GM21360 (cell line): Measurements from ENCODE around the gene PRKCD.
A peak's percentile ranks its signal among the peaks of the same experiment; 100 is the strongest.

Source experiments
- ATAC-seq: cut with Tn5 transposase; IDR thresholded peaks from one replicate; pipeline ENCODE4 v1.9.1; 2021; ENCODE audit warnings: mild to moderate bottlenecking, moderate library complexity; ENCODE audit not compliant: unreplicated experiment

The PRKCD gene

GRCh38 chr3:53160660-53161449, at the start of gene PRKCD:
Gene PRKCD (plus strand): TSS chr3:53161209. CDS start chr3:53178423, 17,214 bp downstream.
- ATAC-seq, result peak; percentile 46

DNA sequence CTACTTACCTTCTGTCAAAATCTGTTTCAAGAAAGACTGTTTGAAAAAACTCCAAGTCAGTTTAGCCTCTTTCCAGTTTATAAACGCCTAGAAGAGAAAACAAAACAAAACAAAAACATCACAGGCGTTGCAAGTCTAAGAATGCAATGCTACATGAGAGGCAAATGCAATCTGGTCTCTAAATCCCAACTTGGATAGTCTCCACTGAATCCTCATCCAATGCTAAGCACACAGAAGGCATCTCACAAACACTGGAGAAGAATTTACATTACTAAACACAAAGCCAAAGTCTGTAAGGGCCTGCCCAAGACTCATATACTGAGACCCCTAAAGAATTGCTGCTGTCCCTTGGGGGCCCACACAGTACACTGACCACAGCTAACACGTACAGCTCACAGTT, 49.2 kb upstream of the PRKCD start:
- ATAC-seq, result no peak

- no peak for ATAC-seq
Measured at GRCh38 chr3:53113293-53114010, 47.6 kb upstream of the PRKCD start.

DNA sequence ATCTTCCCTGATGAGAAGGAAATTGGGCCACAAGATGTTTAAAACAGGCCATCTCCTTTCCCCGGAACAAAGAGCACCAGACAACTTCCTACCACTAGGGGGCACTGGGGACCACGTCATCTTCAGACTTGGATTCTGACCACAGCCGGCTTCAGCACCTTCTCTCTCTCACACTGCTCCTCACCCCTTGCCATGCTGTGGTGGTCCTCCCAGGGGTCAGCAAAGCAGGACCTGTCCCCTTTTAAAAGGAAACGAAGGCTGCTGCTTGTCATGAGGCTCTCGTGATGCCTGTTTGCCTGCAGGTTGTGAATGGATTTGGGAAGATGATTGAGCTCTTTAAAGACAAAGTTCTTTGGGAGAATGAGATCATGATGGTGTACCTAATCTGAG, 47.0 kb upstream of the PRKCD start:
- no peak for ATAC-seq

DNA sequence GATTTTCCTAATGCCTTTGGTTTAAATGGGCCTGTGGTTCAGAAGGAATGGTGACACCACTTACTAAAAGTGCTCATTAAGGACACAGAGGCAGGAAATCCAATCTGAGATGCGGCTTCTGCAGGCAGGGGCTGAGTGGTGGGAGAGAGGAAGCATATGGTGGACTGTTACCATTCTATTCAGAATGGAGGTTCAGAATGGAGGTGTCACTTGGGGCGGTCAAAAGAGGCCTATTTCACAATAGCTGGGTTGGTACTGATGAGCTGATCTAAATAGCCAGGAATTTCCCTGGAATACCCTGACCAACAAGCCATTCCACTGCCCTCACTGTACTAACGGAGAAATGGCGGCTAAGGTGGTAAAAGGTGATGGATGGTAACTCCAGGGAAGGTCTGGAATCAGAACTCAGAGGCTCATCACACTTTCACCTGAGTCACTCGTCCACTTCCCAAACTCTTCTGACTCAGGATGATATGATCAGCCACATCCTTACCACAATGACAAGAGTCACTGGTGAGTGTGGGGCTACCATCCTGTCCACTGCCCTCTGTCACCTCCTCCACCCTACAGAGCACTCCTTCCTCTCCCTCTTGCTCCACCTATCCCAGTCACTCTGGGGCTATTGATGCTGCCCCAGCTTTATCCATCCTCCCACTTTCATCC, 46.5 kb upstream of the PRKCD start:
- no peak for ATAC-seq

DNA sequence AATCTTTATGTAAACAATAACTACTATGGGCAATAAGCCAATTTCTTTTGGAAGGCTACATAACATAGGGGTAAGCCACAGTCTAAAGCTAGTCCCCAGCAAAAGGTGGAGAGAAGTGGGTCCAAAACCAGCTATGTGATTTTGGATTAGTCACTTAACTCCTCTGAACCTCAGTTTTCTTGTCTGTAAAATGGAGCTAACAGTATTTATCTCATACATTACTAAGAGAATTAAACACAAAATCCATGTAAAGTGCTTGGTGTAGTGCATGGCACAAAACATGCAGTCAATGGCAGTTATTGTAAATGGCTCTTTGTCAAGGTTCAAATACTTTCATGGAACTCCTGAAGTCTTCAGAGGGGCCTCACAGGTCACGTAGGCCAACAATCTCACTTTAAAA, 44.1 kb upstream of the PRKCD start:
- no peak for ATAC-seq

DNA sequence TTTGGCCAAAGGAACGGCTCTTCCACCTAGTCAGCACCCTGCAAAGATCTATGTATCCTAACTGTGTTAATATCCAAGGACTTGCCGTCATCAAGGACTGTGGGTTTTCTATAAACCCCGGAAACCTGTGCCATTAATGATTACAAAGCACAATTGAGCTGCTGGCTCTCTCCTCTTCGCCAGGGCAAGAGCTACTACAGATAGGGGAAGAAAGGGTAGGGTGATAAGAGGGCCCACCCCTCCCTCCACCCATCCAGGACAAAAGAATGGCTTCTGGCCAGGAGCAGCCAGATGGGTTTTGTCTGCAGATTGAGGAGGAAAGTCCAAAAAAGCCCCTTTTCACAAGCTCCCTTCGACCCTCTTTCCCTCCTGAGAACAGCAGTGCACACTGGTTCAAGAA, 40.7 kb upstream of the PRKCD start:
- no peak for ATAC-seq

GRCh38 chr3:53122255-53122932, 38.6 kb upstream of the PRKCD start:
- ATAC-seq, result no peak

DNA sequence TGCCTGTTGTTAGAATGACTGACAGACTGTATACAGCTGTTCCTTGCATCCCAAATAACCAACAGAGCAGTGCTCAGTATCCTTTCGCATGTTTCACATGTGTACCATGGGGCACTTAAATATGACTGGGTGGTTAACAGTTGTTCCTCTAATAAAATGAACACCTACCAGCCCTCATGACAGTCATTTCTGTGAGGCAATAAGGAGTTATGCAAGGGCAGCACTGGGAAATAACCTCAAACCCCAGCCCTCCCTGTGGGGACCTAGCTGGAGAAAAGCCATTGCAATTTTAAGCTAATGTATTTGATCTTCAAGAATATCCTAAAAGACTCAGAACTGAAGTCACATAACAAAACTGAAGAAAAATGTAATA, 38.1 kb upstream of the PRKCD start:
- no peak for ATAC-seq

- no peak for ATAC-seq
Measured at GRCh38 chr3:53123510-53123909, 37.5 kb upstream of the PRKCD start.

DNA sequence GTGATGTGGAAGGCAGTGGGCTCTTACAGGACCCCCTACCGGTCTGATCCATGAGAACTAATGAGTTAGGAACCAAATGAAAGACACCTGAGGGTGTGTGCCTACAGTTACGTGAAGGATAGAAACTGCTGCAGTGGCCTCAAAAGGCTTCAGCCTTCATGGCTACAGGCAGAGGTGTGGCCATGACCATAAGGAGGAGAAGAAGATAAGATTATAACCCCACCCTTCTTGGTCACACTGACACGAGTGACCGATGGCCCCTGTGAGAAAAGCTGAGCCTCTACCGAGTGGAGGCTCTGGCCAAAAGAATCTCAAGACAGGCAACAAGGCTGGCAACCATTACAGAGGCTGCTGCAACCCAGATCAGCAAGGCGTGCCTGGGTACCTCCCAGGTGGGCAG, 37.1 kb upstream of the PRKCD start:
- no peak for ATAC-seq

DNA sequence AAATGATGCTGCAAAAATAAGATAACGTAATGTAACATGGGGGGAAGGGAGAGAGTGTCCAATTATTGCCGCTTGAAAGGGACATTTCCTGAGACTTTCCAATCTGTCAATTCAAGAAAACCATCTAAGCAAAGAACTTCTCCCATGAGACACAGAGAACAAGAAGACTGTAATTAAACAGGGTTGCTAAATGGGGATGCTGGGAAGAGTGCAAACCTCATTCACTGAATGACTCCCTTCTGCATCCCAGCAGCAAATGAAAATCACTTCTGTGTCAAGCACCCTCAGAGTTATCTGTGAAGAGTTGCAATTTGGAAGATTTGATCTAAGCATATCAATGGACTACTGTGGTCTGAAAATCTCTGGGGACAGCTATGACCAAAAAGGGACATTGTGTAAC, 34.4 kb upstream of the PRKCD start:
- ATAC-seq, result no peak

DNA sequence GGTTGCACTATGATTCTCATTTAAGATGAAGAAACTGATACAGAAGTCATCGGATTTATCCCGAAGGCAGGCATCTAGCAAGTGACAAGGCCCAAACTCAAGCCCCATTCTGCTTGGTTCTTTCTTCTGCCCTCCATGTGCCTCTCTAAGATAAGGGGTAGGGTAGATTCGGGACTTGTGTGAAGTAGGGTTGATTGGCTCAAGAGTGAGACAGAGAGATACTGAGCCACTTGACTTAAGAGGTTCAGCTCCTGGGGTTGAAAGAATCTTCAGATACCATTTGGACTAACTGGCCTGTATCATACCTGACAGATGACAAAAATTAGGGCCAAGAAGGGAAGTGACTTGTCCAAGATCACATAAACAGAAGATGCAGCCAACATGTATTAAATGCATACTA, 31.7 kb upstream of the PRKCD start:
- no peak for ATAC-seq

GRCh38 chr3:53130179-53131061, 30.6 kb upstream of the PRKCD start, which contains the start of gene RFT1:
Gene RFT1 (minus strand): TSS chr3:53130435. CDS start chr3:53130400, 35 bp downstream.
- ATAC-seq, result peak; percentile 68

DNA sequence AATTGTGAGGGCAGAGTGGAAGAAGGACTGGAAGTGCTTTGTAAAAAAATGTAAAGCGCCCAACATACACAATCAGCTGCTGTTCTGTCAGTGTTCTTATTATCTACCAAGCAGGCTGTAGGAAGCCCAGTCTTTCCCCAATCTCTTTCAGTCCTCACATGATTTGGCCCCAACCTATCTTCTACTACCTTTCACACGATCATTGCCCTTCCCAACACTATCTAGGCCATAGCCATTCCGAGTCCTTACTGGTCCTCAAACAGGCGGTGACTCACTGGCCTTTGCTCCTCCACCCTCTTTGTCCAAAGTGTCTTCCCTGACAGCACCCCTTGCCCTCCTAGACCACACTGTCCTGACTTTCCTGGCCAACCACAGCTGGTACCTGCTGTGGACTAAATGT, 29.9 kb upstream of the PRKCD start:
- no peak for ATAC-seq

- ATAC-seq, result no peak
Measured at GRCh38 chr3:53132347-53132746, 28.7 kb upstream of the PRKCD start.

DNA sequence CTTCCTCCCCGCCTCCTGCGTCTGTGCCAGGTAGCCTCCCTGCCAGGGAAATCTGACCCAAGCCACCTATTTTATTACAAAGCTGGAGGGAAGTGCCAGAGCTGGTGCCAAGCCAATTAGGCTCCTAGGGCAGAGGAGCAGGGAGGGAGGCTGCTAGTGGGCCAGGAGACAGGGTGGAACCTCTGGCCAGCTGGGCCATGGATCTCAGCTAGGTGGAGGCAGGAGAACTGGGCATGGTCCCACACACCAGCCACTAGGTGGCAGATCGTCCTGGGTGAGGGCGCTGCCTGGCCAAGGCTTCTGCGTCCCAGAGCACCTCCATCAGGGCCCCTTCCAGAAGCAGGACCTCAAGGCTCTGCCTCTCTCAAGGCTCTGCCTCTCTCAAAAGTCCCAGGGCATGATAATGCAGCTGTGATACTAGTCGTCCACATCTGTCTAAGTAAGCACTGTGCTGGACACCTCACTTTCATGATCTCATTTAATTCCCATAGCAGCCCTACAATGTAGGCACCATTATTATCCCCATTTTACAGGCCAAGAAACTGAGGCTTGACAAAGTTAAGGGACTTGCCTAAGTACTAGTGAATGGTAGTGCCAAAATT, 26.3 kb upstream of the PRKCD start:
- no peak for ATAC-seq

DNA sequence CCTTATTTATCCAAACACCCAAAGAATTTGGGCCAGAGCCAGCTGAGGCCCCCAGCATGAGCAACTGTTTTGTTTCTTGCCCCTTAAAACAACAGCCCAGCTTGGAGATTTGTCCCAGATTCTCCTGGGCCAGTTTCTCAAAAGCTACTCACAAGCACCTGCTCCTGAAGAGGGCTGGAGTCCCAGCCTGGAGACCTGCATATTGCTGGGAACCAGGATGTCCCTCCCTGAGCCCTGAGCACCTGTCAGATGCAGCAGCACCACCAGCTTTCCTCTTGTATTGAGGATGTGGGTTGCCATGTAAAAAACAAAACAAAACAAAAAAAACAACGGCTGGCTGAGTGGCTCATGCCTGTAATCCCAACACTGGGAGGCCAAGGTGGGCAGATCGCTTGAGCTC, 23.8 kb upstream of the PRKCD start:
- no peak for ATAC-seq

GRCh38 chr3:53137835-53138446, 23.1 kb upstream of the PRKCD start:
- ATAC-seq, result no peak
